ENCODE results near the gene SRI. TPM values are rescaled to one million over a fixed set of nuclear protein-coding genes. Genes with fewer than 3 reads are reported as not detected.

The SRI gene
- polyA plus RNA-seq, 1 of the 3 experiments (the other 2 are of a cell fraction): 197 TPM

DNA sequence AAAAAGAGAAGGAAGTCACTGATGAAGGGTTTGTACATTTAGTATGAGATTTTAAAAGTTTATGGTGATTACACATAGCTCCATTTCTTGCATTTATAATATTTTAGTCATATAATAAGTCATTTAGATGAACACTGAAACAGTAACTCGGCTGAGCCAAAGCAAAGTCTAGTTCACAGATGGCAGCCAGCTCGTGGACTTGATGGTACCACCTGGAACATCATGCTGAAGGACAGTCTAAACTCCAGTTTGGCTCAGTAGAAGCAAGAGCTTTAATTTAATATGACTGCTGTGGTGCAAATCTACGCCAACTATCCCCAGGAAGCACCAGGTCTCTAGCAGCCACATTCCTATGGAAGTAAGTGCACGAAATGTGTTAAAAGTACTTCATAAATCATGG lies 16.4 kb downstream of the SRI start:
- H3K4me1 ChIP-seq (ENCODE audit: control insufficient read depth in 1 of 2, insufficient read depth in 2 of 2, low read depth in 1 of 2, low read length in 1 of 2): peaks cover 0 to 10% of the 10 kb centered on the region in 2 experiments; a peak in 2 of 4 replicates
- H3K36me3 ChIP-seq (replicated peaks in 1 of 2; ENCODE audit: control insufficient read depth in 1 of 2, insufficient read depth in 2 of 2, low read length in 1 of 2): peaks cover 66 to 84% of the 10 kb centered on the region in 2 experiments
- no peak for DNase-seq
- H3K27ac ChIP-seq (ENCODE audit: low read depth in 2 of 2, low read length in 1 of 2): no peak overlapping the region
- H3K79me2 ChIP-seq (ENCODE audit: insufficient read depth): no peaks in the 10 kb centered on the region
- peaks cover 6% of the 10 kb centered on the region for H3F3A ChIP-seq (replicated peaks; ENCODE audit: insufficient read depth)
- H2AFZ ChIP-seq (ENCODE audit: low read depth): no peak overlapping the region
- ChIA-PET POLR2A (no interaction called here), CTCF (interaction anchor here (0.7 to 2.0 kb wide), 3 partner anchors 11 to 14 kb away, joined by 3 to 7 read pairs (median 3); no protein-coding TSS in a partner anchor)
- H3K27me3 ChIP-seq (ENCODE audit: insufficient read depth): no peaks in the 10 kb centered on the region
- no peak overlapping the region for H3K9ac ChIP-seq
- no peak for TF ChIP-seq JUND (IDR thresholded peaks at IDR 0.05)
- TF ChIP-seq MXI1 (IDR thresholded peaks at IDR 0.05; ENCODE audit: low read depth, low read length): no peak
- TF ChIP-seq NFIC (IDR thresholded peaks at IDR 0.05; ENCODE audit: borderline replicate concordance): no peak
- no peak for TF ChIP-seq NRF1 (IDR thresholded peaks at IDR 0.05; ENCODE audit: low read depth, low read length)
- TF ChIP-seq ELF1 (IDR thresholded peaks at IDR 0.05): no peak
- TF ChIP-seq RFX5 (IDR thresholded peaks at IDR 0.05; ENCODE audit: low read length): no peak
- no peak for TF ChIP-seq YY1 (IDR thresholded peaks at IDR 0.05; ENCODE audit: low read depth)
- no peak for TF ChIP-seq FOXJ3 (CRISPR knock-in tag; IDR thresholded peaks at IDR 0.05)
- TF ChIP-seq TAF1 (IDR thresholded peaks at IDR 0.05; ENCODE audit: borderline replicate concordance, low read depth, low read length): no peak
- no peak for TF ChIP-seq POLR2AphosphoS5 (IDR thresholded peaks at IDR 0.05; ENCODE audit: low read depth, low read length)
- no peak for TF ChIP-seq EP300 (IDR thresholded peaks at IDR 0.05; ENCODE audit: borderline replicate concordance in 1 of 2, low read depth in 1 of 2, low read length in 1 of 2)
- no peak for TF ChIP-seq CHD2 (IDR thresholded peaks at IDR 0.05; ENCODE audit: low read length, partially characterized antibody)
- no peak for TF ChIP-seq MEF2A (IDR thresholded peaks at IDR 0.05; ENCODE audit: borderline replicate concordance, low read depth)
- no peaks in the 10 kb centered on the region for H3K9me3 ChIP-seq
- 94% methylated on average over 4 of the region's 4 CpGs for whole genome bisulfite sequencing (ENCODE audit: low lambda C conversion rate)
- no peak overlapping the region for H3K4me3 ChIP-seq (ENCODE audit: low read depth in 2 of 2, low read length in 1 of 2)
- H4K20me1 ChIP-seq (ENCODE audit: insufficient read depth): no peaks in the 10 kb centered on the region
- H3K9me2 ChIP-seq: no peaks in the 10 kb centered on the region
- H3K4me2 ChIP-seq: no peak overlapping the region

DNA sequence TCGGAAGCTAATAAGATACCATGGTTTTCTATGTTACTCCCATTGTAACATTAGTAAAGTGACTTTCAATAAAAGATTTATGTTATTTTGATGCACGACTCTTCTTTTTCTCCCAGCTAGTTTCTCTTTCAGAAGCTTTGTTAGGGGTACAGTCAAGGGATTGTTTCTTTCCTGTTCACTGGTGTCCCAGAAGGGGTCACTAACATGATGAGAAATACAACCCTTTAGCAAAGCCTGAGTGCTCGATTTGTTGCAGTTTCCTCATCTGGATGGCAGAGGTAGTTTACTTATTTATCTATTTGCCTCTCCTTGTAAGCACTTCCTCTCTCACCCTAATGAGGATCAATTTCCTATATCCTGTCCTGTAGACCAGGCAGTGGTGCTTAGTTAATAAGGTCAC lies 17.0 kb downstream of the SRI start:
- DNase-seq: no peak
- no peaks in the 10 kb centered on the region for H3K9me2 ChIP-seq
- H2AFZ ChIP-seq (ENCODE audit: low read depth): no peak overlapping the region
- H3K9me3 ChIP-seq: no peaks in the 10 kb centered on the region
- H3K36me3 ChIP-seq (replicated peaks in 1 of 2; ENCODE audit: control insufficient read depth in 1 of 2, insufficient read depth in 2 of 2, low read length in 1 of 2): peaks cover 60 to 81% of the 10 kb centered on the region in 2 experiments
- 90% methylated on average over 3 of the region's 3 CpGs for WGBS (ENCODE audit: low lambda C conversion rate)
- H3F3A ChIP-seq (replicated peaks; ENCODE audit: insufficient read depth): peaks cover 6% of the 10 kb centered on the region
- H3K4me2 ChIP-seq: no peak overlapping the region
- ChIA-PET POLR2A (no interaction called here), CTCF (interaction anchor here (1.2 to 2.0 kb wide), 2 partner anchors 9 to 12 kb away, joined by 4 to 7 read pairs; no protein-coding TSS in a partner anchor)
- no peaks in the 10 kb centered on the region for H4K20me1 ChIP-seq (ENCODE audit: insufficient read depth)
- peaks cover 0 to 10% of the 10 kb centered on the region in 2 experiments; a peak in 2 of 4 replicates for H3K4me1 ChIP-seq (ENCODE audit: control insufficient read depth in 1 of 2, insufficient read depth in 2 of 2, low read depth in 1 of 2, low read length in 1 of 2)
- H3K79me2 ChIP-seq (ENCODE audit: insufficient read depth): no peaks in the 10 kb centered on the region
- TF ChIP-seq, protein P1, sequence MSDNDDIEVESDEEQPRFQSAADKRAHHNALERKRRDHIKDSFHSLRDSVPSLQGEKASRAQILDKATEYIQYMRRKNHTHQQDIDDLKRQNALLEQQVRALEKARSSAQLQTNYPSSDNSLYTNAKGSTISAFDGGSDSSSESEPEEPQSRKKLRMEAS (IDR thresholded peaks at IDR 0.05; ENCODE audit: low read depth): no peak
- TF ChIP-seq FOXJ3 (CRISPR knock-in tag; IDR thresholded peaks at IDR 0.05): no peak
- no peak for TF ChIP-seq RXRA (IDR thresholded peaks at IDR 0.05; ENCODE audit: borderline replicate concordance, low read depth)
- TF ChIP-seq, protein P2, sequence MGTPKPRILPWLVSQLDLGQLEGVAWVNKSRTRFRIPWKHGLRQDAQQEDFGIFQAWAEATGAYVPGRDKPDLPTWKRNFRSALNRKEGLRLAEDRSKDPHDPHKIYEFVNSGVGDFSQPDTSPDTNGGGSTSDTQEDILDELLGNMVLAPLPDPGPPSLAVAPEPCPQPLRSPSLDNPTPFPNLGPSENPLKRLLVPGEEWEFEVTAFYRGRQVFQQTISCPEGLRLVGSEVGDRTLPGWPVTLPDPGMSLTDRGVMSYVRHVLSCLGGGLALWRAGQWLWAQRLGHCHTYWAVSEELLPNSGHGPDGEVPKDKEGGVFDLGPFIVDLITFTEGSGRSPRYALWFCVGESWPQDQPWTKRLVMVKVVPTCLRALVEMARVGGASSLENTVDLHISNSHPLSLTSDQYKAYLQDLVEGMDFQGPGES (IDR thresholded peaks at IDR 0.05; ENCODE audit: low read depth, low read length): no peak
- TF ChIP-seq YY1 (IDR thresholded peaks at IDR 0.05; ENCODE audit: low read depth): no peak
- TF ChIP-seq TEAD4 (IDR thresholded peaks at IDR 0.05; ENCODE audit: borderline replicate concordance, insufficient read depth): no peak
- no peak for TF ChIP-seq CHD2 (IDR thresholded peaks at IDR 0.05; ENCODE audit: low read length, partially characterized antibody)
- no peak for TF ChIP-seq TCF12 (IDR thresholded peaks at IDR 0.05)
- TF ChIP-seq GABPA (IDR thresholded peaks at IDR 0.05; ENCODE audit: low read depth): no peak
- TF ChIP-seq, protein P3, sequence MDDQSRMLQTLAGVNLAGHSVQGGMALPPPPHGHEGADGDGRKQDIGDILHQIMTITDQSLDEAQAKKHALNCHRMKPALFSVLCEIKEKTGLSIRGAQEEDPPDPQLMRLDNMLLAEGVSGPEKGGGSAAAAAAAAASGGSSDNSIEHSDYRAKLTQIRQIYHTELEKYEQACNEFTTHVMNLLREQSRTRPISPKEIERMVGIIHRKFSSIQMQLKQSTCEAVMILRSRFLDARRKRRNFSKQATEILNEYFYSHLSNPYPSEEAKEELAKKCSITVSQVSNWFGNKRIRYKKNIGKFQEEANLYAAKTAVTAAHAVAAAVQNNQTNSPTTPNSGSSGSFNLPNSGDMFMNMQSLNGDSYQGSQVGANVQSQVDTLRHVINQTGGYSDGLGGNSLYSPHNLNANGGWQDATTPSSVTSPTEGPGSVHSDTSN (IDR thresholded peaks at IDR 0.05): no peak
- TF ChIP-seq EP300 (IDR thresholded peaks at IDR 0.05; ENCODE audit: borderline replicate concordance in 1 of 2, low read depth in 1 of 2, low read length in 1 of 2): no peak
- TF ChIP-seq SMC3 (IDR thresholded peaks at IDR 0.05; ENCODE audit: low read depth, low read length): no peak
- TF ChIP-seq, protein P4, sequence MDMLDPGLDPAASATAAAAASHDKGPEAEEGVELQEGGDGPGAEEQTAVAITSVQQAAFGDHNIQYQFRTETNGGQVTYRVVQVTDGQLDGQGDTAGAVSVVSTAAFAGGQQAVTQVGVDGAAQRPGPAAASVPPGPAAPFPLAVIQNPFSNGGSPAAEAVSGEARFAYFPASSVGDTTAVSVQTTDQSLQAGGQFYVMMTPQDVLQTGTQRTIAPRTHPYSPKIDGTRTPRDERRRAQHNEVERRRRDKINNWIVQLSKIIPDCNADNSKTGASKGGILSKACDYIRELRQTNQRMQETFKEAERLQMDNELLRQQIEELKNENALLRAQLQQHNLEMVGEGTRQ (IDR thresholded peaks at IDR 0.05; ENCODE audit: borderline replicate concordance, low read depth, low read length): no peak
- TF ChIP-seq FOSL2 (IDR thresholded peaks at IDR 0.05; ENCODE audit: borderline replicate concordance, low read depth): no peak
- TF ChIP-seq GATA2 (CRISPR knock-in tag; IDR thresholded peaks at IDR 0.05): no peak
- no peaks in the 10 kb centered on the region for H3K27me3 ChIP-seq (ENCODE audit: insufficient read depth)
- no peak overlapping the region for H3K9ac ChIP-seq
- H3K27ac ChIP-seq (ENCODE audit: low read depth in 2 of 2, low read length in 1 of 2): no peak overlapping the region
- no peak overlapping the region for H3K4me3 ChIP-seq (ENCODE audit: low read depth in 2 of 2, low read length in 1 of 2)

All from SK-N-SH (cell line).